Endothelial cell of umbilical vein (primary cell): ENCODE data around the gene MRM1. TPM values are rescaled to one million over a fixed set of nuclear protein-coding genes. Genes with fewer than 3 reads are reported as not detected.

ENCODE experiments used
- BruUV-seq: library from RNA; stranded (reverse); fragments of 400-500 nt; replicated peaks from 2 replicates; lab custom pipeline; 2021; lab: Mats Ljungman, UMichigan
- CTCF ChIA-PET: fragments of 300-600, 350-600 bp; sonication (Branson Sonifier 250); formaldehyde crosslinking; loops from one replicate; lab custom pipeline; 2021; ENCODE audit warnings: antibody characterized with exemption, inconsistent platforms; lab: Charles Lee
- POLR2A ChIA-PET: fragments of 300-600, 350-600 bp; sonication (Branson Sonifier 250); formaldehyde crosslinking; loops from one replicate; lab custom pipeline; 2021; ENCODE audit warnings: antibody characterized with exemption, inconsistent platforms; lab: Charles Lee
- DNase-seq: peaks from one replicate; pipeline ENCODE4 v3.0.0-alpha.2; 2011; ENCODE audit warnings: low read depth, low spot score
- FAIRE-seq: peaks from 2 replicates; lab custom pipeline; 2011; peaks lifted over from hg19 to GRCh38; lab: Jason Lieb, UNC
- H2AFZ ChIP-seq: 2 replicates; pipeline ENCODE4 v1.6.0; 2012; ENCODE audit warnings: low read depth, low read length, control low read depth, inconsistent platforms
- H3K27ac ChIP-seq: 2 replicates; pipeline ENCODE4 v1.5.1; 2011; ENCODE audit warnings: low read depth, mild to moderate bottlenecking, control low read depth, low read length, moderate library complexity; ENCODE audit not compliant: insufficient read depth
- H3K27me3 ChIP-seq, 2 experiments: 2 replicates each; pipeline versions ENCODE4 v1.6.0 to v1.6.1; 2011; ENCODE audit warnings: low read length in 2 of 2, mixed read lengths in 1 of 2; ENCODE audit not compliant: control insufficient read depth in 2 of 2, insufficient read depth in 2 of 2
- H3K36me3 ChIP-seq, 2 experiments: 2 replicates in 1 of 2; 3 replicates in 1 of 2; pipeline ENCODE4 v1.5.1; 2011; ENCODE audit warnings: low read length in 2 of 2, mild to moderate bottlenecking in 1 of 2, moderate library complexity in 1 of 2; ENCODE audit not compliant: control insufficient read depth in 2 of 2, insufficient read depth in 2 of 2; ENCODE audit errors: extremely low read depth in 1 of 2
- H3K4me1 ChIP-seq: 3 replicates; pipeline ENCODE4 v1.5.1; 2011; ENCODE audit warnings: mild to moderate bottlenecking, low read length; ENCODE audit not compliant: control insufficient read depth, insufficient read depth; ENCODE audit errors: extremely low read depth
- H3K4me2 ChIP-seq: 2 replicates; pipeline ENCODE4 v1.6.1; 2011; ENCODE audit warnings: low read length, control low read depth, mixed read lengths; ENCODE audit not compliant: insufficient read depth
- H3K4me3 ChIP-seq, 3 experiments: fragments of 200-600 bp in 1 of 3; sonication (generic), shearing (Covaris generic) in 1 of 3; replicated peaks in 1 of 3; 2 replicates each; pipeline ENCODE4 v1.5.1; 2011 to 2016; ENCODE audit warnings: control low read depth in 3 of 3, low read length in 3 of 3, mild to moderate bottlenecking in 2 of 3, inconsistent platforms in 1 of 3, low read depth in 1 of 3, moderate library complexity in 1 of 3; ENCODE audit not compliant: insufficient read depth in 1 of 3
- H3K79me2 ChIP-seq: 2 replicates; pipeline ENCODE4 v1.6.0; 2012; ENCODE audit warnings: low read length, inconsistent platforms; ENCODE audit not compliant: control insufficient read depth, insufficient read depth
- H3K9ac ChIP-seq: replicated peaks from 2 replicates; pipeline ENCODE3; 2011; ENCODE audit warnings: low read length, control low read depth; ENCODE audit not compliant: insufficient read depth; ENCODE audit errors: extremely low read depth
- H3K9me1 ChIP-seq: replicated peaks from 3 replicates; pipeline ENCODE4 v1.6.0; 2011; ENCODE audit warnings: mild to moderate bottlenecking, low read length; ENCODE audit not compliant: control insufficient read depth, insufficient read depth; ENCODE audit errors: extremely low read depth
- H3K9me3 ChIP-seq: replicated peaks from 2 replicates; pipeline ENCODE4 v1.5.1; 2012; ENCODE audit warnings: low read length, inconsistent platforms; ENCODE audit not compliant: control insufficient read depth, insufficient read depth
- H4K20me1 ChIP-seq: replicated peaks from 2 replicates; pipeline ENCODE3; 2011; ENCODE audit warnings: mild to moderate bottlenecking, low read length; ENCODE audit not compliant: control insufficient read depth, insufficient read depth; ENCODE audit errors: extremely low read depth
- CTCF ChIP-seq, 2 donors: IDR thresholded peaks; 1 replicate in 1 of 2; 2 replicates in 1 of 2; pipeline ENCODE4 v1.5.1; 2011; ENCODE audit warnings: low read length in 2 of 2, mild to moderate bottlenecking in 2 of 2, moderate library complexity in 2 of 2, control low read depth in 1 of 2, inconsistent platforms in 1 of 2, low read depth in 1 of 2; ENCODE audit not compliant: insufficient read depth in 1 of 2; ENCODE audit errors: extremely low read depth in 1 of 2
- EZH2 ChIP-seq: IDR thresholded peaks from 2 replicates; pipeline ENCODE4 v1.6.1; 2012; ENCODE audit warnings: borderline replicate concordance, low read depth, mild to moderate bottlenecking, moderate library complexity, low read length, inconsistent platforms; ENCODE audit not compliant: severe bottlenecking
- FOS ChIP-seq: IDR thresholded peaks from 2 replicates; pipeline ENCODE4 v1.6.1; 2011; ENCODE audit warnings: mild to moderate bottlenecking, low read length, moderate library complexity, borderline replicate concordance; ENCODE audit not compliant: insufficient read depth
- GATA2 ChIP-seq: IDR thresholded peaks from 2 replicates; pipeline ENCODE4 v1.7.0; 2011; ENCODE audit warnings: low read depth, mild to moderate bottlenecking, moderate library complexity, mixed read lengths, low read length; ENCODE audit not compliant: insufficient read length, insufficient read depth
- JUN ChIP-seq: IDR thresholded peaks from 2 replicates; pipeline ENCODE4 v1.6.1; 2011; ENCODE audit warnings: borderline replicate concordance, low read depth; ENCODE audit not compliant: insufficient read length, insufficient read depth
- MYC ChIP-seq: IDR thresholded peaks from one replicate; pipeline ENCODE4 v1.6.1; 2011; ENCODE audit warnings: mild to moderate bottlenecking, low read depth, low read length
- POLR2A ChIP-seq: IDR thresholded peaks from 2 replicates; pipeline ENCODE4 v1.6.1; 2012; ENCODE audit warnings: low read depth, mild to moderate bottlenecking, control low read depth, low read length
- POLR2AphosphoS5 ChIP-seq: IDR thresholded peaks from 2 replicates; pipeline ENCODE4 v1.6.1; 2012; ENCODE audit warnings: low read depth, mild to moderate bottlenecking, control low read depth, low read length, moderate library complexity; ENCODE audit not compliant: insufficient read depth
- dilution Hi-C: fragments of 300-500 bp; cut with MboI; formaldehyde crosslinking; loops from one replicate; pipeline ENCODE4 v1.15.0; 2019; ENCODE audit warnings: low sequenced_read_pairs; ENCODE audit not compliant: extremely low pct_ligation_motif_present
- intact Hi-C: fragments of 100-400 bp; cut with micrococcal nuclease; formaldehyde crosslinking; loops from one replicate; pipeline ENCODE4 v1.10.0; 2022
- polyA plus RNA-seq, 4 experiments: library from polyadenylated mRNA; depleted of rRNA in 3 of 4; stranded (reverse) in 3 of 4; unstranded in 1 of 4; fragments of >200 nt; gene quantifications; 2 replicates each; pipeline versions ENCODE4 v1.2.1 to v1.2.3, GENCODE V29; 2011 to 2012; ENCODE audit warnings: missing spikeins in 1 of 4
- total RNA-seq: library from RNA; stranded (reverse); gene quantifications from 2 replicates; pipeline ENCODE4 v1.2.3, GENCODE V29; 2021
- TF ChIP-seq, protein P1 (sequence below): IDR thresholded peaks from 2 replicates; pipeline ENCODE4 v1.6.1; 2011; ENCODE audit not compliant: insufficient read depth, insufficient read length

Gene MRM1
- total and polyA plus RNA-seq, 2 donors (not counting 3 experiments of a cell fraction or from before 2014, with no cell fraction given) = 3.7 to 5.9 TPM

DNA sequence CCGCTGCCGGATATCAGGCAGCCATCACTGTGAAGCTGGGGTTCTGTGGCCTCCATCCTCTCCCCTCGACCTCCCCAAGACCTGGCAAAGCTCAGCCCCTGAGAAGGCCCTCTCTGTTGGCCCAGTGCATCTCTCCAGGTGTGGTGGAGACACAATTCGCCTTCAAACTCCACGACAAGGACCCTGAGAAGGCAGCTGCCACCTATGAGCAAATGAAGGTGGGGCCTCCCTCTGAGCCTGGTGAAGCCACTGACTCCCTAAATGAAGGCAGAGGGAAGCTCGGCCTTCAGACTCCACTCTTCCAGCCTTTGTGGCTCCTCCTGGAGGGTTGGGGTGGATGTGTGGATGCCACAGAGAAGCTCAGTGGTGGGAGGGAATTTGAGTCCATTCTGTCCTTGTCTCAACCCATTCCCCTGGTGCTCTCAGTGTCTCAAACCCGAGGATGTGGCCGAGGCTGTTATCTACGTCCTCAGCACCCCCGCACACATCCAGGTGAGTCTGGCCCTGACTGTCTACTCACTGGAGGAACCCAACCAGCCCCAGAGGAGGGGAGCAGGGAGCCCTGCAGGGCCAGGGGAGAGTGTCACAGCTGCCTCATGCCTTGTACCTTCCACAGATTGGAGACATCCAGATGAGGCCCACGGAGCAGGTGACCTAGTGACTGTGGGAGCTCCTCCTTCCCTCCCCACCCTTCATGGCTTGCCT, 1.7 kb upstream of the MRM1 start:
- no peaks in the 10 kb centered on the region for H3K27me3 ChIP-seq
- no peak overlapping the region for H3K9ac ChIP-seq
- H4K20me1 ChIP-seq = no peaks in the 10 kb centered on the region
- ChIA-PET POLR2A (no interaction called here), CTCF (interaction anchor here (1.1 to 1.2 kb wide), 2 partner anchors 56 to 774 kb away, joined by 3 to 4 read pairs; no protein-coding TSS in a partner anchor)
- DNase-seq = no peak
- no peak overlapping the region for H2AFZ ChIP-seq
- TF ChIP-seq JUN = no peak
- no peak for TF ChIP-seq POLR2AphosphoS5
- no peak for TF ChIP-seq MYC
- TF ChIP-seq CTCF (IDR thresholded peaks at IDR 0.05; ENCODE audit: extremely low read depth in 1 of 2, insufficient read depth in 1 of 2, low read depth in 1 of 2, low read length in 2 of 2) = no peak
- TF ChIP-seq GATA2 = no peak
- no peak for TF ChIP-seq POLR2A
- TF ChIP-seq, protein P1, sequence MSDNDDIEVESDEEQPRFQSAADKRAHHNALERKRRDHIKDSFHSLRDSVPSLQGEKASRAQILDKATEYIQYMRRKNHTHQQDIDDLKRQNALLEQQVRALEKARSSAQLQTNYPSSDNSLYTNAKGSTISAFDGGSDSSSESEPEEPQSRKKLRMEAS = no peak
- no peak for TF ChIP-seq EZH2
- TF ChIP-seq FOS = no peak
- intact Hi-C loops (loop anchor here (5.0 to 10.0 kb wide), 2 partner anchors 105 to 348 kb away; partner anchors contain the start of gene AATF), dilution Hi-C loops (no loop called here)
- no peak overlapping the region for H3K4me2 ChIP-seq
- H3K27ac ChIP-seq = no peak overlapping the region
- H3K79me2 ChIP-seq = peaks cover 17% of the 10 kb centered on the region
- peaks cover 16% of the 10 kb centered on the region for H3K4me1 ChIP-seq
- no TSS peak for BruUV-seq
- no peaks in the 10 kb centered on the region for H3K9me1 ChIP-seq
- no peaks in the 10 kb centered on the region for H3K36me3 ChIP-seq
- no peak for FAIRE-seq
- no peak overlapping the region for H3K4me3 ChIP-seq
- no peaks in the 10 kb centered on the region for H3K9me3 ChIP-seq
